CD4-positive, alpha-beta memory T cell (primary cell): ENCODE data around the gene ZMIZ2. TPM values are rescaled to one million over a fixed set of nuclear protein-coding genes. Genes with fewer than 3 reads are reported as not detected.
A peak's percentile ranks its signal among the peaks of the same experiment; 100 is the strongest.

Experiments used
- CTCF ChIA-PET: fragments of 350-600 bp; sonication (Branson Sonifier 250); formaldehyde crosslinking; loops from one replicate; lab custom pipeline; 2021; ENCODE audit warnings: inconsistent platforms; ENCODE audit not compliant: partially characterized antibody; lab: Charles Lee
- POLR2A ChIA-PET: fragments of 350-600 bp; sonication (Branson Sonifier 250); formaldehyde crosslinking; loops from one replicate; lab custom pipeline; 2021; ENCODE audit not compliant: partially characterized antibody; lab: Charles Lee
- DNase-seq, 5 donors: peaks; one replicate each; pipeline versions ENCODE4 v3.0.0 to v3.0.0-alpha.2; 2020 to 2022; ENCODE audit warnings: mixed read lengths in 1 of 5
- H3K27ac ChIP-seq: one replicate; pipeline ENCODE4 v1.7.0; 2013; ENCODE audit warnings: low read depth, low read length
- H3K27me3 ChIP-seq: 2 replicates; pipeline ENCODE4 v1.7.0; 2013; ENCODE audit warnings: mild to moderate bottlenecking, low read length, moderate library complexity; ENCODE audit not compliant: insufficient read depth
- H3K36me3 ChIP-seq: 2 replicates; pipeline ENCODE4 v1.7.0; 2013; ENCODE audit warnings: mild to moderate bottlenecking, low read length, moderate library complexity; ENCODE audit not compliant: insufficient read depth
- H3K4me1 ChIP-seq: 2 replicates; pipeline ENCODE4 v1.7.0; 2013; ENCODE audit warnings: mild to moderate bottlenecking, low read length, moderate library complexity; ENCODE audit not compliant: insufficient read depth
- H3K4me3 ChIP-seq, 2 donors: one replicate each; pipeline ENCODE4 v1.7.0; 2013; ENCODE audit warnings: low read length in 2 of 2, mild to moderate bottlenecking in 1 of 2
- H3K9me3 ChIP-seq, 2 donors: one replicate each; pipeline ENCODE4 v1.7.0; 2013; ENCODE audit warnings: low read length in 2 of 2, control low read depth in 1 of 2; ENCODE audit not compliant: control insufficient read depth in 1 of 2
- H3K27ac Mint-ChIP-seq, 7 donors: one replicate each; pipeline ENCODE4 v1.8.0; 2020 to 2021; ENCODE audit warnings: mixed read lengths in 7 of 7, mild to moderate bottlenecking in 6 of 7, inconsistent platforms in 3 of 7, moderate library complexity in 3 of 7
- H3K27me3 Mint-ChIP-seq, 2 donors: one replicate each; pipeline ENCODE4 v1.8.0; 2020 to 2021; ENCODE audit warnings: mixed read lengths in 2 of 2
- H3K36me3 Mint-ChIP-seq, 2 donors: one replicate each; pipeline ENCODE4 v1.8.0; 2020 to 2021; ENCODE audit warnings: mixed read lengths in 2 of 2, inconsistent platforms in 1 of 2, mild to moderate bottlenecking in 1 of 2
- H3K4me1 Mint-ChIP-seq, 4 donors: one replicate each; pipeline ENCODE4 v1.8.0; 2020 to 2021; ENCODE audit warnings: mixed read lengths in 4 of 4, mild to moderate bottlenecking in 1 of 4
- H3K4me3 Mint-ChIP-seq, 8 donors: one replicate each; pipeline ENCODE4 v1.8.0; 2020 to 2021; ENCODE audit warnings: mixed read lengths in 8 of 8, mild to moderate bottlenecking in 7 of 8, moderate library complexity in 6 of 8, inconsistent platforms in 3 of 8
- H3K9me3 Mint-ChIP-seq, 8 donors: one replicate each; pipeline ENCODE4 v1.8.0; 2020 to 2021; ENCODE audit warnings: mixed read lengths in 8 of 8, mild to moderate bottlenecking in 5 of 8, inconsistent platforms in 3 of 8, moderate library complexity in 1 of 8
- intact Hi-C: fragments of 100-400 bp; cut with micrococcal nuclease; formaldehyde crosslinking; loops from one replicate; pipeline ENCODE4 v1.15.1; 2023
- polyA plus RNA-seq, 2 donors: library from polyadenylated mRNA; unstranded; fragments of 300-500 nt; fragmentation: Illumina TruSeq; gene quantifications; one replicate each; pipeline ENCODE4 v1.2.3, GENCODE V29; 2021
- total RNA-seq, 2 experiments: library from RNA; stranded (reverse); gene quantifications; one replicate each; pipeline ENCODE4 v1.2.3, GENCODE V29; 2021

Gene ZMIZ2
- total and polyA plus RNA-seq, 4 experiments from 2014 or later, result 1.1 to 170 (median 90.3) TPM

GRCh38 chr7:44738051-44738723 is 10.5 kb upstream of the ZMIZ2 start:
- no peaks in the 10 kb centered on the region for H3K36me3 Mint-ChIP-seq
- ChIA-PET CTCF (interaction anchor here (0.7 kb wide), 1 partner anchor 105 kb away, joined by 3 read pairs; no protein-coding TSS in a partner anchor), POLR2A (no interaction called here)

DNA sequence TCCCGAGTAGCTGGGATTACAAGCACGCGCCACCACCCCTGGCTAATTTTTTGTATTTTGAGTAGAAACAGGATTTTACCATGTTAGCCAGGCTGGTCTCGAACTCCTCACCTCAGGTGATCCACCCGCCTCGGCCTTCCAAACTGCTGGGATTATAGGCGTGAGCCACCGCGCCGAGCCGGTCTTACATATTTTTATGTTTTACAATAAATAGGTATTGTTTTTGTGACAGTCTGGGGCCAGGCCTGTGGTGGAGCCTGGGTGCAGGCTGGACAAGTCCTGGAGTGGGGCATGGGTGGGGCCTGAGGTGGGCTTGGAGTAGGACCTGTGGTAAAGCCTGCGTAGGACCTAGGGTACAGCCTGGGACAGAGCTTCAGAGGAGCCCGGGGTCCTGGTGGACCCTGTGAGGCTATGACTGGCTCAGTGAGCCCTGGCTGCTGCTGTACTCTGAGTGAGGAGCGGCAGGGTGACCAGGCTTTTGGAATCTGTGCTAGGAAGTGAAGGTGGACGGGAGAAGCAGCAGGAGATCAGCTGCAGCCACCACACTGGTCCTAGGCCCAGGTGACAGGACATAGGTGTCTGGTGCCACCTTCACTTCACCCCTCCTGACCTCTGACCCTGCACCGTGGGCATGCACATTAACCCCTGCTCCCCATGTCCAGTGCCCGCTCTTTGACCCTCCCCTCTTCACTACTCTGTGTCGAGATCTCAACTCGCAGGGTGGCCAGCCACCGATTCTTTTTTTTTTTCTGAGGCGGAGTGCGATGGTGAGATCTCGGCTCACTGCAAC is 9.6 kb upstream of the ZMIZ2 start:
- H3K4me1 ChIP-seq, result peaks cover 13% of the 10 kb centered on the region
- H3K27me3 Mint-ChIP-seq, result no peaks in the 10 kb centered on the region
- ChIA-PET POLR2A (no interaction called here), CTCF (interaction anchor here (0.7 kb wide), 1 partner anchor 106 kb away, joined by 3 read pairs; no protein-coding TSS in a partner anchor)
- intact Hi-C loops, result no loop called here
- H3K36me3 ChIP-seq, result no peaks in the 10 kb centered on the region
- DNase-seq, result no peak
- H3K36me3 Mint-ChIP-seq, result no peaks in the 10 kb centered on the region
- H3K27me3 ChIP-seq, result no peaks in the 10 kb centered on the region
- no peak overlapping the region for H3K4me3 Mint-ChIP-seq
- H3K4me3 ChIP-seq, result no peak overlapping the region
- peaks cover 5 to 27% (median 17%) of the 10 kb centered on the region in 4 donors for H3K4me1 Mint-ChIP-seq
- H3K9me3 ChIP-seq, result no peaks in the 10 kb centered on the region
- H3K27ac Mint-ChIP-seq, result no peak overlapping the region
- no peaks in the 10 kb centered on the region for H3K9me3 Mint-ChIP-seq
- no peak overlapping the region for H3K27ac ChIP-seq

More at GRCh38 chr7:44738051-44738723, 10.5 kb upstream of the ZMIZ2 start:
- Histone ChIP-seq H3K27me3 (no peaks in the 10 kb centered on the region), H3K9me3 (no peaks in the 10 kb centered on the region), H3K4me3 (no peak overlapping the region), H3K4me1 (peaks cover 13% of the 10 kb centered on the region), H3K27ac (no peak overlapping the region), H3K36me3 (no peaks in the 10 kb centered on the region)
- Mint-ChIP-seq H3K27me3 (no peaks in the 10 kb centered on the region), H3K9me3 (no peaks in the 10 kb centered on the region), H3K4me3 (no peak overlapping the region), H3K27ac (peak overlapping the region in 2 of 7 donors; percentile 37 to 79), H3K4me1 (peaks cover 5 to 26% (median 13%) of the 10 kb centered on the region in 4 donors)
- DNase-seq, result no peak
- intact Hi-C loops, result no loop called here

DNA sequence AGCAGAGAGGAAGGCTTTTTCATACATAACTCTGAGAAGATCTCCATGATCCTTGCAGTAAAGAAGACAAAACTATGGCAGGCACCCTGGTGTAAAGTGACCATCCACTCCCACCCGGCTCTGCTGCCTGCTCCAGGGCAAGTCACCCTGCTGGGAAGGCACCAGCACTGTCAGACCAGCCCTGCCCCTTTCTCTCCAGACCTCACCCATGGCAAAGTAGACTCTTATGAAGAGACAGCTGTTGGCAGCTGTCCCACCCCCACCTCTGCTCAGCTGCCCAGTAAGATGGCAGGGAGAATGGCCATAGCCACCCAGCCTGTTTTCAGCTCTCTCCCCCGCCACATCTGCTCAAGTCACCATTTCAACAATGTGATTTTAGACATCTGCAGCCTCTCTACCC is 8.6 kb upstream of the ZMIZ2 start:
- intact Hi-C loops, result no loop called here
- no peak overlapping the region for H3K4me3 Mint-ChIP-seq
- peaks cover 5 to 26% (median 15%) of the 10 kb centered on the region in 4 donors for H3K4me1 Mint-ChIP-seq
- no peaks in the 10 kb centered on the region for H3K36me3 Mint-ChIP-seq
- ChIA-PET POLR2A (no interaction called here), CTCF (no interaction called here)
- peak overlapping the region in 1 of 7 donors; percentile 64 for H3K27ac Mint-ChIP-seq
- H3K27me3 Mint-ChIP-seq, result no peaks in the 10 kb centered on the region
- Histone ChIP-seq H3K27ac (no peak overlapping the region), H3K36me3 (no peaks in the 10 kb centered on the region), H3K9me3 (no peaks in the 10 kb centered on the region), H3K4me1 (peaks cover 13% of the 10 kb centered on the region), H3K4me3 (no peak overlapping the region), H3K27me3 (no peaks in the 10 kb centered on the region)
- H3K9me3 Mint-ChIP-seq, result no peaks in the 10 kb centered on the region
- DNase-seq, result no peak

- H3K36me3 ChIP-seq, result no peaks in the 10 kb centered on the region
- peaks cover 12% of the 10 kb centered on the region for H3K4me1 ChIP-seq
- intact Hi-C loops, result no loop called here
- no peak for DNase-seq
- H3K9me3 ChIP-seq, result no peaks in the 10 kb centered on the region
- H3K4me3 Mint-ChIP-seq, result no peak overlapping the region
- ChIA-PET CTCF (no interaction called here), POLR2A (no interaction called here)
- no peak overlapping the region for H3K27ac ChIP-seq
- peaks cover 5 to 26% (median 15%) of the 10 kb centered on the region in 4 donors for H3K4me1 Mint-ChIP-seq
- no peaks in the 10 kb centered on the region for H3K27me3 ChIP-seq
- H3K27ac Mint-ChIP-seq, result peak overlapping the region in 2 of 7 donors; percentile 14 to 53
- no peaks in the 10 kb centered on the region for H3K27me3 Mint-ChIP-seq
- peaks cover 0 to 6% of the 10 kb centered on the region in 2 donors for H3K36me3 Mint-ChIP-seq
- H3K9me3 Mint-ChIP-seq, result no peaks in the 10 kb centered on the region
- no peak overlapping the region for H3K4me3 ChIP-seq
Measured at GRCh38 chr7:44743750-44744149, 4.9 kb upstream of the ZMIZ2 start.

DNA sequence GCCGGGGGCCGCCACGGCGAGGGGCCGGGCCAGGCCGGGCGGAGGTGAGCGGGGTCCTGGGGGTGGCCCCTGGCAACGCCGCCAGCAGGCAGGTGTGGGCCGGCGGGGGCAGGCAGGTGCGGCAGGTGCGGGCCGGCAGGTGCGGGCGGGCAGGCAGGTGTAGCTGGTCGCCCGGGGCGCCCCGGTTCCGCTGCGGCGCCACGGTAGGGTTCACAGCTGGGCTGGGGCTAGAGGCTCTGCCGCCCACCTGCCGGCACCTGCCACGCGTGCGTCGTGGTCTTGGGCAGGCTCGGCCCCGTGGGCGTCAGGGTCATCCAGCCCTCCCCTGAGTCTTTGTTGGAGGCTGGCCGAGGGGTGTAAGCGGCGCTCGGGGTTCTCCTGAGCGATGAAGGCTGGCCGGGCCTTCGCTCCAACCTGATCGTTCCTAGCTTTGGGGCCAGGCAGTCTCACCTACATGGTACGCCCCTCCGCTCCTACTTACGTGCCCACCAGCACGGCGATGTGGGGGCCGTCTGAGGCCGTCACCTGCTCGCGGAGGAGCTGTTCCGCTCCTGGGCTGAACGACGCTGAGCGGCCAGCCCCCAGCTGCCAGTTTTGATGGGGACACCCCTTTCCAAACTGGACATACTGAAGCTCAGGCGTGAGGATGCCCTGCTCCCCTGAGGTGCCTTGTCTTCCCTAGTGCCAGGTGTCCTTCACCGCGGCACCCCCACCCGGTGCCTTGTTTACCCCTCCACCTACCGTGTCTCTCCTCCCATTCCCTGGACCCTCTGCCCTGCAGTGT is 493 bp downstream of the ZMIZ2 start:
- no peaks in the 10 kb centered on the region for H3K36me3 ChIP-seq
- Mint-ChIP-seq H3K36me3 (peaks cover 0 to 22% of the 10 kb centered on the region in 2 donors), H3K27me3 (no peaks in the 10 kb centered on the region), H3K27ac (peak overlapping the region; percentile 89 to 98 (median 95)), H3K9me3 (no peaks in the 10 kb centered on the region), H3K4me1 (peaks cover 36 to 51% (median 42%) of the 10 kb centered on the region in 4 donors), H3K4me3 (peak overlapping the region; percentile 80 to 95 (median 86))
- no peaks in the 10 kb centered on the region for H3K27me3 ChIP-seq
- peaks cover 50% of the 10 kb centered on the region for H3K4me1 ChIP-seq
- H3K4me3 ChIP-seq, result peak overlapping the region; percentile 44 to 78
- ChIA-PET CTCF (interaction anchor here (0.9 to 1.1 kb wide), 2 partner anchors 49 to 65 kb away, joined by 3 to 6 read pairs; no protein-coding TSS in a partner anchor), POLR2A (interaction anchor here (0.7 to 4.1 kb wide), 19 partner anchors 14 to 259 kb away, joined by 3 to 25 read pairs (median 5); partner anchors contain the start of genes DDX56, H2AZ2, NUDCD3 and OGDH)
- DNase-seq, result peak in 2 of 5 donors; percentile 22 to 47
- intact Hi-C loops, result loop anchor here (1.0 to 5.0 kb wide), 7 partner anchors 47 to 238 kb away; partner anchors contain the start of genes DDX56, OGDH, PPIA and TMED4
- no peaks in the 10 kb centered on the region for H3K9me3 ChIP-seq
- H3K27ac ChIP-seq, result peak overlapping the region; percentile 90

- intact Hi-C loops, result loop anchor here (2.0 to 5.0 kb wide), 4 partner anchors 19 to 237 kb away; partner anchors contain the start of genes DDX56 and TMED4
- CTCF ChIA-PET, result interaction anchor here (0.9 to 1.1 kb wide), 2 partner anchors 48 to 66 kb away, joined by 3 to 6 read pairs; no protein-coding TSS in a partner anchor
- Histone ChIP-seq H3K4me3 (peak overlapping the region in 1 of 2 donors; percentile 78), H3K27ac (peak overlapping the region; percentile 90), H3K27me3 (no peaks in the 10 kb centered on the region), H3K4me1 (peaks cover 59% of the 10 kb centered on the region), H3K9me3 (no peaks in the 10 kb centered on the region), H3K36me3 (no peaks in the 10 kb centered on the region)
- peak overlapping the region; percentile 89 to 98 (median 95) for H3K27ac Mint-ChIP-seq
- H3K27me3 Mint-ChIP-seq, result no peaks in the 10 kb centered on the region
- peaks cover 39 to 60% (median 47%) of the 10 kb centered on the region in 4 donors for H3K4me1 Mint-ChIP-seq
- peaks cover 0 to 22% of the 10 kb centered on the region in 2 donors for H3K36me3 Mint-ChIP-seq
- H3K4me3 Mint-ChIP-seq, result peak overlapping the region; percentile 80 to 95 (median 86)
- POLR2A ChIA-PET, result interaction anchor here (0.9 to 4.1 kb wide), 16 partner anchors 13 to 260 kb away, joined by 3 to 25 read pairs (median 5); partner anchors contain the start of genes DDX56, H2AZ2, NUDCD3 and OGDH
- no peak for DNase-seq
- no peaks in the 10 kb centered on the region for H3K9me3 Mint-ChIP-seq
Measured at GRCh38 chr7:44749992-44750391, 1.3 kb downstream of the ZMIZ2 start.
